Measurements from ENCODE around the gene PRIMPOL. TPM values are rescaled to one million over a fixed set of nuclear protein-coding genes. Genes with fewer than 3 reads are reported as not detected.
"Not testable (repeated sequence)": the region's sequence is repeated elsewhere in the genome, so short reads cannot be mapped to it uniquely, and the experiment has no call there.

The PRIMPOL gene
- total RNA-seq, 2 donors from 2014 or later = 13.1 to 23.4 TPM

DNA sequence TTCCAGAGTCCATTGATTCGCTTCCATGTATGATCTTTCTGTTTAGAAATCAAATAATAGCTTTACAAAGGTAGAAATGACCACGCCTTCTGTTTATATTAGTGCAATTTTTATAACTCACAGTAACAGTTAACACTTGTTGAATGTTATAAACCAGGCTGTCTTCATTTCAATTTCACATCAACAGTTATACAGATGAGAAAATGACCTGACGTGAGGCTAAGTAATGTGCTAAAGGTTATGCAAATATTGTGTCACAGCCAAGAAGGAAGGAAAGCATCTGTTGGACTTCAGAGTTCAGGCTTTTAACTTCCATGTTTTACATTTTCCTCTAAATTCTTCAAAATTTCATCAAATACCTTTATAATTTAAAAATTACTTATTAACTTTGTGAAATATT is 14.2 kb upstream of the PRIMPOL start:
- ATAC-seq (peak; percentile 96), DNase-seq (no peak)
- intact Hi-C loops (cut with DNase I, micrococcal nuclease) = no loop called here

DNA sequence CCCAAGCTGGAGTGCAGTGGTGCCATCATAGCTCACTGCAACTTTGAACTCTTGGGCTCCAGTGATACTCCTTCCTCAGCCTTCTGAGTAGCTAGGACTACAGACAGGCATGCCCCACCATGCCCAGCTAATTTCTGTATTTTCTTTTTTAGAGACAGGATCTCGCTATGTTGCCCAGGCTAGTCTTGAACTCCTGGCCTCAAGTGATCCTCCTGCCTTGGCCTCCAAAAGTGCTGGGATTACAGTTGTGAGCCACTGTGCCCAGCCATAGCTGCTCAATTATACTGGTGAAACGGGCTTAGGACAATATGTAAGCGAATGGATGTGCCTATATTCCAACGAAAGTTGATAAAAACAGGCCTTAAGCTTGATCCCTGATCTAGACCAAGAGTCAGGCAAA is 13.4 kb upstream of the PRIMPOL start:
- DNase-seq (no peak), ATAC-seq (peak; percentile 19)
- intact Hi-C loops (cut with DNase I, micrococcal nuclease) = no loop called here

DNA sequence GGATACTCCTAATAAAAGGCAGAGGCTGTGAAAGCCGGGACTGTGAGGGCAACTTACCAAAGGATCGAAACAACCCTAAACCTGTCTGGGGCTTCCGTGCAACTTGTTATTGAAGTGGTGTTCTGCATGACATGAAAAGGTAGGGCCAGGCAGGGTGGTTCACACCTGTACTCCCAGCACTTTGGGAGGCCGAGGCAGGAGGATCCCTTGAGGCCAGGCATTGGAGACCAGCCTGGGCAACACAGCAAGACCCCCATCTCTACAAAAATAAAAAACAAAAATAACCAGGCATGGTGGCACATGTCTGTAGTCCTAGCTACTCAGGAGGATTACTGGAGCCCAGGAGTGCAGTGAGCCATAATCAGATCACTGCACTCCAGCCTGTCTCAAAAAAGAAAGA is 12.6 kb upstream of the PRIMPOL start:
- intact Hi-C loops (cut with DNase I, micrococcal nuclease) = no loop called here

DNA sequence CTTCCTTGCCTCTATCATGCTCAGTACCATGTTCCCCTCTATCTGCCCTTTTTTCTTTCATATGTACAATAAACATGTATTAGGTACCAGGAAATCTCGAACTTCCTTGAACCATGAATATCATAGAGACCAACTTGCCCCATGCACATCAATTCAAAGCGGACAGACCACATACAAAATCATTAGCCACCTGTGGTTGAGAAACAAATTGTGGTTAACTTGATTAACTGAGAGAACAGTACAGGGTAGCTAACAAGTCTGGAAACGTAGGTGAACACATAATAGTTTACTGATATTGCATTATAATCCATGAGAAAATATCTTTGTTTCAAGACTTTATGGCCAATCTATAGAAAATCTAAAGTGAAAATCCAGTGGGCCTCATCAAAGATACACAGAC is 8.5 kb upstream of the PRIMPOL start:
- no peak for ATAC-seq
- intact Hi-C loops (cut with DNase I, micrococcal nuclease) = loop anchor here in 1 of 2 donors (10.0 kb wide), 1 partner anchor 84 kb away; no protein-coding TSS in a partner anchor
- DNase-seq = no peak

More for the DNA sequence above, 12.6 kb upstream of the PRIMPOL start:
- DNase-seq = no peak
- ATAC-seq = no peak

DNA sequence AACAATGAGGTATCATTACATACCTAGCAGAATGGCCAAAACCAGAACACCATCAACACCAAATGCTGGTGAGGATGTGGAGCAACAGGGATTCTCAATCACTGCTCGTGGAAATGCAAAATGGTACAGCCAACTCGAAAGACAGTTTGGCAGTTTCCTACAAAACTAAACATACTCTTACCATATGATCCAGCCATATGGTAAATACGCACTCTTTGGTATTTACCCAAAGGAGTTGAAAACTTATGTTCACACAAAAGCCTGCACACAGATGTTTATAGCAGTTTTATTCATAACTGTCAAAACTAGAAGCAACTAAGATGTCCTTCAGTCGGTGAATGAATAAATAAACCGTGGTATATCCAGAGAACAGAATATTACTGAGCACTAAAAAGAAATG is 8.1 kb upstream of the PRIMPOL start:
- ATAC-seq = no peak
- no peak for DNase-seq
- intact Hi-C loops (cut with DNase I, micrococcal nuclease) = loop anchor here in 1 of 2 donors (10.0 kb wide), 1 partner anchor 83 kb away; no protein-coding TSS in a partner anchor

DNA sequence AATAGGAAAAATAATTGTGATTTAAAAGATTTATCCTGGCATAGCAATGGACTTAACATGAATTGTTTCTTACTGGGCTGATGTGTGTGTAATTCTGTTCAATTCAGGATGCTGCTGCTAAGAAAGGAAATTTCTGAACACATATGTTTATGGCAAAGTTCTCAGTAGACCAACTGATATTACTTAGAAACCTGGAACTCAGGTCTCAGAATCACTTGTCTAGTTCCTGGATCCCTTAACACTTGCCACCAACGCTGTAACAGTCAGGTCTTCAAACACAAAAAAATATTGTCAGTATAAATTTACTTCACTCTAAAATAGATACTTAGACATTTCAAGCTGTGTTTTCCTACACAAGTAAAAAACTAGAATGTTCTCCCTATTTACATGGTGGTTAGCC is 5.8 kb upstream of the PRIMPOL start:
- ATAC-seq (no peak), DNase-seq (no peak)
- intact Hi-C loops (cut with DNase I, micrococcal nuclease) = loop anchor here in 1 of 2 donors (10.0 kb wide), 1 partner anchor 81 kb away; no protein-coding TSS in a partner anchor

DNA sequence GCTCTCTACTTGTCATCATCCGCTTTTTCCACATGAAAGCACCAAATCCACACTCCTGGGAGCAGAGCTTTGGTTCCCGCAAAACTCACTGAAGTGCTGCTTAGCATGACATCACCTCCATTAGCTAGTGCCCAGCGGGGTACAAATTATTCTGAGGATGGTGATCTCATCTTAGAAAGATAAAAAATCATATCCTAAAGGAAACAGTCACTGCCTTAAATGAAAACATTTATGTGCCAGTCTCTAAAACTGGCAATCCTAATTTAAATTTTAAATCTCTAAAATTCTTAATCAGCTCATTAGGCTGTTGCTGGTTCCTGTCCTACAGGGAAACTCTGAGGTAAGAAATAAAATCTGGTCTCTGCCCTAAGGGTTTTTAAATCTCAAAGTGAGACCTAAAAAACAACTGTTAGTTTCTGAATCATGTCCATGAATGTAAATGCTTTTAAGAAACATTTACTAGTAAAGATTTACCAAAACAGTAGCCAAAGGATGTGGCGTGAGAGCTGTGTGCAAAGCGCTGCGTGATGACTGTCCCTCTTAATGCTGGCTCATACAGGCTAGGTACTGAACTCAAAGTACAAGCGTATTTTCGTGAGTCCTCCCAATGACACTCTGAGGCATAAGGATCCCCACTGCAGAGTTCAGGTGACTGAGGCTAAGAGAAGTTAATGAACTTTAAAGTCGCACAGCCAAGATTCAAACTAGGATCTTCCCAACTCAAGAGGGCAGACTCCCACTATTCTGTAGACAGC is 4.8 kb upstream of the PRIMPOL start:
- intact Hi-C loops (cut with DNase I, micrococcal nuclease) = loop anchor here in 1 of 2 donors (10.0 kb wide), 1 partner anchor 80 kb away; no protein-coding TSS in a partner anchor
- no peak for DNase-seq
- ATAC-seq = no peak

DNA sequence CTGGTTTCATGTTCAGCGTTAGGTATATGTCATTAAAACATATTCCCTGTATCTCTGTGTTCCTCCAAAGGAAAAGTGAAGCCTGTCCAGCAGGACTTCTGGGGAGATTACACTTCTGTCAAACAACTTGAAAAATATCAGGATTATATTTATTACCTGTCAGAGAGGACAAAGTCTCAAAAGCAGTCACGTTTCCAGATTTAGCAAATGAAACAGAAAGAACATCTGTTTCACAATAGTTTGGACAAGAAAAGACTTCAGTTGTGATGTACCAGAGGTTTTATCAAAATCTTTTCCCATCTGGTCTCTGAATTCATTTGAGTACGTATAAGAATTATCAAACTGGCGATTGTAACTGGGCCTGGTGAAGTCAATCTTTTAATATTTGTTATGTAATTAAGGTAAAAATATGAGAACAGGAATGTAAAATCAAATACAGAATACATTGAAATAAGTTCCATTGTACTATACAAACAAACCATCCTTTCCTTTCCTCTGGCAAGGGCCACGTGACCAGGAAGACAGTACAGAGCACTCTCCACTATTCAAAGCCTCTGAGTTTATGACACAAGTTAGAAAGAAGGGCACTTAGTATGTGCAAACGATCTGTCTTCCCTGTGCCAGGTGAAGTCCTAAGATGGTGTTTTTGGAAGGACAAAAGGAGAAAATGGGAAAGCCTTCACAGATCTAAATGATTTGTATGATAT is 3.5 kb upstream of the PRIMPOL start:
- intact Hi-C loops (cut with DNase I, micrococcal nuclease) = loop anchor here in 1 of 2 donors (10.0 kb wide), 1 partner anchor 79 kb away; no protein-coding TSS in a partner anchor
- ATAC-seq = no peak
- DNase-seq = peak; percentile 21 to 45

DNA sequence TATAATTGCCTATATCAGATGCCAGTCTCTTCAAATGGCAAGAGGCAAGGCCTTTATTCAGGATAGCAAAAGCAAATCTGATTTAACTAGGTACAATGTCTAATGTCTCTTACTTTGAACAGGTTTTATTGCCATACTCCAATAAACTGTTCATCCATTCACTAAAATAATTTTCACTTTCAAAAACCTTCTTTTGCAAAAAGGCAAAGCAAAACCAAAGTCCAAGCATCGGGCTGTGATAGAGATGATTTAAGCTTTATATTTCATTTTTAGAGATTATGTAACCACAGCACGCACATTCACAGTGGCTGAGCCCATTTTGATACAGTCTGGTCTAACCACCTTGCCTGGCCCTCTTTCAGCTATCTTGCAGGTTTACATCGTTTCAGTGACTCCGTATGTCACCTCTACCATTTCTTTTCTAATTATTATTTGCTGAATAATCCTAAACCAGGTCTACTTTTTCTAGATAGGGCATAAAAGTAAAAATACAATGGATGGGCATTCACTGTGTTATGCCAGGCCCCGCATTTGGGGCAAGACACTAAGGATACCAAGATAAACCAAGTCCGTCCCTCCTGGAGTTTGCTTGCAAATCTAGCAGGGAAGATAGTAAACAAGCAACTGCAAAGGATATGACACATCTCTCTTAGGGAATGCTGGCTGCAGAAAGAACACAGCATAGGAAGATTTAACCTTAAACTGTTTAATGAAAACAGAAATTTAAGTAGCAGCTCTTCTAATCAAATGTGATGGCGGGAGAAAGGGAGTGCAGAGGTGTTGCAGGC is 2.1 kb upstream of the PRIMPOL start:
- peak; percentile 20 for ATAC-seq
- intact Hi-C loops (cut with DNase I, micrococcal nuclease) = loop anchor here in 1 of 2 donors (10.0 kb wide), 1 partner anchor 77 kb away; no protein-coding TSS in a partner anchor

DNA sequence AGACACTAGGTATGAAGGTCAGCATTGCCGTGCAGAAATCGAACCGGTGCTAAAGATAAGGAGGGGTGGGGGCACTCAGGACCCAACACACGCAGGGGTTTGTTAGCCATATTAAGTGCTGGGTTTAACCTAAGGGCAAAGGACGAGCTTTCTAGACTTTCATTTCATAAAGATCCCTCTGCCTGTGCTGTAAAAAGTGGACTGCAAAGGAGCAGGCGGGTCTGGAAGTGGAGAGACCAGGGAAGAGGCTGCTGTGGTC is 1.6 kb upstream of the PRIMPOL start:
- no peak for ATAC-seq
- DNase-seq = no peak
- intact Hi-C loops (cut with DNase I, micrococcal nuclease) = loop anchor here in 1 of 2 donors (10.0 kb wide), 1 partner anchor 77 kb away; no protein-coding TSS in a partner anchor

More for the DNA sequence above, 2.1 kb upstream of the PRIMPOL start:
- DNase-seq = no peak

DNA sequence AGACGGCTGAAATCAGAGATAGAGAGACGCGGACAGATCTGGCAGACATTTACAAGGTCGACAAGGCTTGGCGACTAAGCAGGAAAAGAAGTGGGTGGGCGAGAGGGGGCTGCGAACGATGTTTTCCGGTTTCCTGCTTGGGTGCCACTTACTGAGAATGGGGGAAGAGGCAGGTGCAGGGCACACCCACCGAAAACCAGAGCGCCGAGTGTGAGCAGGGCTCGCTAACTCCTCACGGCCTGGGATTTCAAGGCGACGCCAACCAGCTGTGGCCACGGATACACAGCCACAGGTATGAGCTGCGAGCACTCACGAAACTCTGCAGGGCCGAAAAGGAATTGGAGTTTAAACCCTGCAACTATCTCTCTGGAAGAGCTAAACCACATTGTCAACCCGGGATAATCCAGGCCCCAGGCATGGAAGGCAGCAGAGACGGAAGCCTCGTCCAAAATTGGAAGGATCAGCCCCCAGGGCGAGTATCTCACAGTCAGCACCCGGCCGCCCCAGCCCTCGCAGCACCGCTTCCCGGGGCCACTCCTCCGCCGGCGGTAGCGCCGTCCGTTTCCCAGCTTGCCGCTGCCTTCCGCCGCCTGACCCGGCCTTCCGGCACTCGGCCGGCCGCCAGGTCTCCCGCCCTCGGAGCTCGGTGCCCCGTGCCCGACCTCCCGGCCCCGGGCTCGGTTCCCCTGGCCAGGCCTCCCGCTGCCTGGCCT is 1.1 kb upstream of the PRIMPOL start:
- DNase-seq (peak; percentile 62 to 74), ATAC-seq (peak; percentile 43)
- intact Hi-C loops (cut with DNase I, micrococcal nuclease) = loop anchor here in 1 of 2 donors (10.0 kb wide), 1 partner anchor 76 kb away; no protein-coding TSS in a partner anchor

DNA sequence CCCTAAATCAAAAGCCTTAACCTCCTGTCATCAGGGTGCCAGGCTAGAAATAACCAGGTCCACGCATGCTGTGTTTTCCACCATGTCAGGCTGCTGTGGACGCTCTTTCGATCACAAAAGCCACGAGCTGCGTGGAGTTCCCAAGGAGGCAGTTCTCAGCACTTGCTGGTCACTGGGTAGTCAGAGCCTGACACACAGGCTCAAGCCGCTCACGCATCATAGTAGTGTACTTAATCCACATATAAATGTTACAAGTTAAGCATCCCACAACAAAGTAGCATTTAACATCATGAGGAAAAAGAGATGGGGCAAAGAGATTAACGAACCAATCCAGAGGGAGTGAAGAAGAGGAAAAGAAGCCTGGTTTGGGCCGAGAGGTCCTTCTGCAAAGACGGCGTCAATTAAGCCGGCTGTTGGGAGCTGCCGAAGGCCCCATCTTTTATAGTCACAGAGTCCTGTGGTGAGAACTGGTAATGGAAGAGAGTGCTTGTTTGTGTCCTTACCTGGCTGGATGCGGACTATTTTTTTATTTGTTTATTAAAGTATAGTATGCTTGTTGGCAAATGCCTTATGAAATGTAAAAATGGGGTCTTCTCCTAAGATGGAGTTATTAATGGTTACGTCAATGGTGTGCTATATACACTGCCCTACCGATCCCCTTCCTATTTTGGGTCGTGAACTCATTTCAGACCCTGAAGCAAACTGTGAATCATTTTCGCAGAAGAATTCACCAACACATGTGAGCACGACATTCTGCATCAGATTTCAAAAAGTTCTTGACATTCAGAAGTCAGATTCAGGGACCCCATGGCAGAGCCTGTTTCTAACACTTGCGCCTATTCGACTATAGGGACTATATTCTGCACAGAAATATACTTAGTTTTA is 675 bp downstream of the PRIMPOL start:
- DNase-seq (peak in 1 of 2 donors; percentile 52), ATAC-seq (peak; percentile 16)
- intact Hi-C loops (cut with DNase I, micrococcal nuclease) = loop anchor here in 1 of 2 donors (10.0 kb wide), 1 partner anchor 75 kb away; no protein-coding TSS in a partner anchor

DNA sequence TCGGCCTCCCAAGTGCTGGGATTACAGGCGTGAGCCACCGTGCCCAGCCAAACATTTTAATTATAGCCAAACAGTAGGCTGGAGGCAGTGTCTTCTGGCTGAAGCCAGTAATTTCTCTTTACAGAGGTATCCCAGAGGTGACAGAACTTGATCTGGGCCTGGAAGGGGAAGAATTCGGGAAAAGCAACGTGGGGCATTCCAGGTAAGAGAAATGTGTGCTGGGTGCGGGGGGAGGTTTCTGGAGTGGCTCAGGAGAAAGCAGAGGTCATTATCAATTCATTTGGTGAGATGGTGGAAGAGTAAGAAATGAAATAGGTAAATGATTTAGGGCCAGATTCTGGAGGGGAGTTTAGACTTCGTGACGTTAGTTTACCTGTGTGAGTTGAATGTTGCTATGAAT is 2.4 kb downstream of the PRIMPOL start:
- no peak for DNase-seq
- ATAC-seq = no peak
- intact Hi-C loops (cut with DNase I, micrococcal nuclease) = no loop called here

DNA sequence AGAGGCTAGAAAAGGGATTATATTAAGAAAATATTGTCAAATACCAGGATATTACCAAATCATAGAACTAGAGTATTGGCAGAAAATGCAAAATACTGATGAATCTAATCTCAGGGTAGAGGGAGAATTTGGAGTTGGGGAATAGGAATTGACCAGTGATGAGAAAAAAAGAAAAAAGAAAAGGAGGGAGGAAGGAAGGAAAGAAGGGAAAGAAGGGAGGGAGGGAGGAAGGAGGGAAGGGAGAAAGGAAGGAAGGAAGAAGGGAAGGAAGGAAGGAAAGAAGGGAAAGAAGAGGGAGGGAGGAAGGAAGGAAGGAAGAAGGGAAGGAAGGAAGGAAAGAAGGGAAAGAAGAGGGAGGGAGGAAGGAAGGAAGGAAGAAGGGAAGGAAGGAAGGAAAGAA is 3.1 kb downstream of the PRIMPOL start:
- DNase-seq; ATAC-seq; intact Hi-C loops (cut with DNase I, micrococcal nuclease): not testable (repeated sequence)

DNA sequence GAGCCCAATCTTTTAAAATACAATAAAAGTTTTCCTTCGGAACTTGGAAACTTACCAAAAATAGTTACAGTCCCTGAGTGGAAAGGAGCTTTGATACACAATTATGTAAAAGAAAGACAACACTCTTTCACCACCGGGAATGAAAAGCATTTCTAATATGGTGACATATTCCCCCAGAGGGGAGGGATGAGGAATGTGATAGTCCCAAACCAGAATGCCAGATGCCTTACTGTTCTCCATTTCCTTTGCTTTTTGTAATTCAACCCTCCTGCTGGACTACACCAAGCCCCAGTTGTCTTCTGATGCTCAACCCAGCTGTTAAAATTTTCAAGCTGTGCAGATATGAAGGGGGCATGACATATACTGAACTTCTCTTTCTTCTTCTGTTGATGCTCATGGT is 4.1 kb downstream of the PRIMPOL start:
- ATAC-seq (no peak), DNase-seq (no peak)
- intact Hi-C loops (cut with DNase I, micrococcal nuclease) = no loop called here

DNA sequence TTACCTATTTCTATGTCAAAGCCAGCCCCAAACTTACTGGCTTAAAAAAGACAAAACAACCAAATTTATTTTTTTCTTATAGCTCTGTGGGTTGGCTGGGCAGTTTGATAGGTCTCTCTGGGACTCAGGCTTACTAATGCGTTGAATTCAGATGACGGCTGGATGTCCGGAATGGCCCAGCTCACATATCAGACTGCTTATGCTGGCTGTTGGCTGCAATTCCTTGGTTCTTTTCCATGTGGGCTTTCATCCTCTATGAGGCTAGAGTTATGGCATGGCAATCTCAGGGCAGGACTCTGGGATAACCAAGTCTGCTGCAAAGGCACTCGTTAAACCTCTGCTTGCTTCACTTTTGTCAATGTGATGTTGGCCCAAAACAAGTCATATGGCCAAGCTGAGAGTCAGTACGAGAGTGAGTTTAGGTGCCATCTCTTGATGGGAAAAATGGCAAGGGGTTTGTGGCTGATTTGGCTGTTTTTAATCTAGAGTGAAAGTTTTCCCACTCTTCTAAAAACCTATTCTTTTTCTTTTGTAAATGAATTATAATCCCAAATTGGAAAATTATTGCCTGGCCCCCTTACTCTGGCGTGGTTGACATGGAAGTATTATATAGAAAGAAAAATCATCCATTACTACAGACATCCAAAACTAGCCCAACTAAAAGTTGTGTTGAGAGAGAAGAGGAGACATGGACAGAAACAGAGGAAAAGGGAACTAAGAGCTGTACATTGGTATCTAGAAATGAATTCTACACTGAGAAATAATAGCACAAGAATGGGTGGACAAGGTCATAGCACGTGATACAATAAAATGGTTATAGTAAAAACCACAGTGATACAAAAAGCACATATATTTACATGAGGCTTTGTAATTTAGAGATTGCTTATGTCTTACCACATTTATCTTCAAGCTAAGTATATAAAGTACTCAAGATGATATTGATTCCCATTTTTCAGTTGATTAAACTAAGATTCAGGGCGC is 6.6 kb downstream of the PRIMPOL start:
- no peak for DNase-seq
- no peak for ATAC-seq
- intact Hi-C loops (cut with DNase I, micrococcal nuclease) = no loop called here
